Measurements from ENCODE around the gene KIF6.

GRCh38 chr6:39402239-39402751 is 322.9 kb downstream of the KIF6 start:
- TF ChIP-seq CTCF (IDR thresholded peaks at IDR 0.05) (no peak), POLR2A (IDR thresholded peaks at IDR 0.05) (no peak)
